A549 (cell line): Measurements from ENCODE around the gene EXOC4. TPM values are rescaled to one million over a fixed set of nuclear protein-coding genes. Genes with fewer than 3 reads are reported as not detected.

Experiments used
- ATAC-seq, 2 experiments: fragments of 200-7000 bp in 1 of 2; fragments of >200 bp in 1 of 2; cut with Nextera tagmentation in 1 of 2; cut with Tn5 transposase in 1 of 2; 3 replicates each; pipeline versions ENCODE4 v1.8.0 to v1.9.1; 2018 to 2020; ENCODE audit warnings: mild to moderate bottlenecking in 1 of 2, moderate library complexity in 1 of 2
- CTCF ChIA-PET: fragments of 300-600 bp; sonication (Branson Sonifier 250); formaldehyde crosslinking; extraction: SDS; loops from one replicate; lab custom pipeline; 2021; ENCODE audit warnings: antibody characterized with exemption, inconsistent platforms; lab: Yijun Ruan, JAX
- POLR2A ChIA-PET: fragments of 350-600 bp; formaldehyde crosslinking; extraction: SDS; loops from one replicate; lab custom pipeline; 2021; ENCODE audit warnings: antibody characterized with exemption, inconsistent platforms; lab: Yijun Ruan, JAX
- DNase-seq, 2 experiments: peaks; one replicate each; pipeline versions ENCODE4 v3.0.0 to v3.0.0-alpha.2; 2011 to 2016; ENCODE audit warnings: low read depth in 1 of 2, low spot score in 1 of 2
- FAIRE-seq: peaks from 2 replicates; lab custom pipeline; 2011; peaks lifted over from hg19 to GRCh38; lab: Jason Lieb, UNC
- H3K27ac ChIP-seq, 2 experiments: fragments of >200 bp; sonication (Bioruptor Twin); formaldehyde crosslinking; 3 replicates each; pipeline ENCODE4 v1.5.1; 2016 to 2017
- H3K4me1 ChIP-seq: fragments of >200 bp; sonication (Bioruptor Twin); formaldehyde crosslinking; 3 replicates; pipeline ENCODE4 v1.6.1; 2016
- H3K4me2 ChIP-seq: fragments of >200 bp; sonication (Bioruptor Twin); formaldehyde crosslinking; 3 replicates; pipeline ENCODE4 v1.6.1; 2016
- H3K4me3 ChIP-seq: fragments of >200 bp; sonication (Bioruptor Twin); formaldehyde crosslinking; 3 replicates; pipeline ENCODE4 v1.5.1; 2016
- H3K9me3 ChIP-seq: fragments of >200 bp; sonication (Bioruptor Twin); formaldehyde crosslinking; 3 replicates; pipeline ENCODE4 v1.6.1; 2016
- EP300 ChIP-seq, 2 experiments: fragments of >200 bp; sonication (Bioruptor Twin); formaldehyde crosslinking; IDR thresholded peaks; 2 replicates in 1 of 2; 3 replicates in 1 of 2; pipeline ENCODE4 v1.6.1; 2016 to 2017
- ESRRA ChIP-seq: fragments of 150-350 bp; IDR thresholded peaks from 2 replicates; pipeline ENCODE4 v1.6.1; 2014; ENCODE audit warnings: mild to moderate bottlenecking, low read length, borderline replicate concordance
- FOXS1 ChIP-seq: fragments of 250-450 bp; sonication (Bioruptor Pico); IDR thresholded peaks from 2 replicates; pipeline ENCODE4 v1.5.0; 2020; ENCODE audit warnings: mild to moderate bottlenecking, moderate library complexity
- JUN ChIP-seq, 2 experiments: fragments of >200 bp; sonication (Bioruptor Twin); formaldehyde crosslinking; IDR thresholded peaks; 2 replicates in 1 of 2; 3 replicates in 1 of 2; pipeline ENCODE4 v1.6.1; 2016 to 2017
- JUNB ChIP-seq: fragments of >200 bp; sonication (Bioruptor Twin); formaldehyde crosslinking; IDR thresholded peaks from 2 replicates; pipeline ENCODE4 v1.6.1; 2016
- MYC ChIP-seq: IDR thresholded peaks from 2 replicates; pipeline ENCODE4 v1.6.1; 2012; ENCODE audit warnings: mild to moderate bottlenecking, inconsistent platforms, low read length, improper control_type of control experiment, borderline replicate concordance
- NFE2L2 ChIP-seq: fragments of 150-350 bp; conservative IDR thresholded peaks from 2 replicates; pipeline ENCODE4 v1.6.1; 2014; ENCODE audit warnings: low read length
- RFX5 ChIP-seq: fragments of 450-650 bp; IDR thresholded peaks from 2 replicates; pipeline ENCODE4 v1.7.1; 2014; ENCODE audit warnings: antibody characterized with exemption, mild to moderate bottlenecking, moderate library complexity
- SMC3 ChIP-seq: fragments of >200 bp; sonication (Bioruptor Twin); formaldehyde crosslinking; IDR thresholded peaks from 3 replicates; pipeline ENCODE4 v1.6.1; 2018; ENCODE audit warnings: inconsistent platforms
- TFCP2L1 ChIP-seq: fragments of 250-450 bp; sonication (Bioruptor Pico); IDR thresholded peaks from 2 replicates; pipeline ENCODE4 v1.5.0; 2021; ENCODE audit warnings: mild to moderate bottlenecking
- WGBS: methylation state at CpG from one replicate; pipeline ENCODE4 v1.1.6; 2017; ENCODE audit errors: missing lambda C conversion rate; 5-methylcytosine and 5-hydroxymethylcytosine counted together
- polyA plus RNA-seq, 4 experiments: library from polyadenylated mRNA; depleted of rRNA in 3 of 4; stranded (reverse); fragments of >200 nt; fragmentation: RNase III in 1 of 4; extraction: RNeasy Plus Mini Kit Qiagen cat#74134 plus additional on column Dnase treatment in 1 of 4; gene quantifications; 2 replicates in 3 of 4; 3 replicates in 1 of 4; pipeline ENCODE4 v1.2.3, GENCODE V29; 2011 to 2017
- TF ChIP-seq, protein P1 (sequence below): fragments of >200 bp; sonication (Bioruptor Twin); formaldehyde crosslinking; IDR thresholded peaks from 3 replicates; pipeline ENCODE4 v1.5.1; 2016
- TF ChIP-seq, protein P2 (sequence below): fragments of >200 bp; sonication (Bioruptor Twin); formaldehyde crosslinking; IDR thresholded peaks from 3 replicates; pipeline ENCODE4 v1.6.1; 2016
- TF ChIP-seq, protein P3 (sequence below): IDR thresholded peaks from 2 replicates; pipeline ENCODE4 v1.6.1; 2012; ENCODE audit warnings: low read depth, borderline replicate concordance
- TF ChIP-seq, protein P4 (sequence below): fragments of 250-450 bp; sonication (Bioruptor Pico); IDR thresholded peaks from 2 replicates; pipeline ENCODE4 v1.5.0; 2020; ENCODE audit warnings: low read depth, mild to moderate bottlenecking, moderate library complexity
- TF ChIP-seq, protein P5 (sequence below): fragments of 150-350 bp; IDR thresholded peaks from 2 replicates; pipeline ENCODE4 v1.6.1; 2014; ENCODE audit warnings: low read depth, mild to moderate bottlenecking, low read length

The EXOC4 gene
- polyA plus RNA-seq, 2 of the 4 experiments (the other 2 are of a cell fraction), result 33.4 to 73.1 TPM

DNA sequence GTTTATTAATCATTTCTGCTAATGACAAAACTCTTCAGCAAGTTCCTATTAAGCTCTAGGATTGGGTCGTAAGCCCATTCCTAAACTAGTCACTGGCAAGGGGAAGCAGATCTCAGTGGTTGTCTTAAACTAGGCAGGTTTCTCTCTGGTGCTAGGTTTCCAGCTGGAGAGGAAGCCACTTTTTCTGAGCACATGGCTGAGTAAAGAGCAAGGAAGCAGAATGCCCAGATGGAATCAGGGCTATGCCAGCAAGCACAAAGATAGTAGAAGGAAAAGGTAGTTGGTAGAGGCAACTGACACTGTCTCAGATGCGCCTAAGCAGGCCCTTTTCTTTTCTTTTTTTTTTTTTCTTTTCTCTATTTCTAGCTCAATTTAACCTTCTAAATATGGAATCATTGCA lies 224.9 kb downstream of the EXOC4 start:
- no peak for FAIRE-seq
- H3K4me3 ChIP-seq, result no peak overlapping the region
- DNase-seq, result no peak
- WGBS, result 94% methylated on average over 2 of the region's 2 CpGs
- H3K4me2 ChIP-seq, result no peak overlapping the region
- TF ChIP-seq NFE2L2 (no peak), EP300 (IDR thresholded peaks at IDR 0.05) (no peak)
- TF ChIP-seq, protein P1, sequence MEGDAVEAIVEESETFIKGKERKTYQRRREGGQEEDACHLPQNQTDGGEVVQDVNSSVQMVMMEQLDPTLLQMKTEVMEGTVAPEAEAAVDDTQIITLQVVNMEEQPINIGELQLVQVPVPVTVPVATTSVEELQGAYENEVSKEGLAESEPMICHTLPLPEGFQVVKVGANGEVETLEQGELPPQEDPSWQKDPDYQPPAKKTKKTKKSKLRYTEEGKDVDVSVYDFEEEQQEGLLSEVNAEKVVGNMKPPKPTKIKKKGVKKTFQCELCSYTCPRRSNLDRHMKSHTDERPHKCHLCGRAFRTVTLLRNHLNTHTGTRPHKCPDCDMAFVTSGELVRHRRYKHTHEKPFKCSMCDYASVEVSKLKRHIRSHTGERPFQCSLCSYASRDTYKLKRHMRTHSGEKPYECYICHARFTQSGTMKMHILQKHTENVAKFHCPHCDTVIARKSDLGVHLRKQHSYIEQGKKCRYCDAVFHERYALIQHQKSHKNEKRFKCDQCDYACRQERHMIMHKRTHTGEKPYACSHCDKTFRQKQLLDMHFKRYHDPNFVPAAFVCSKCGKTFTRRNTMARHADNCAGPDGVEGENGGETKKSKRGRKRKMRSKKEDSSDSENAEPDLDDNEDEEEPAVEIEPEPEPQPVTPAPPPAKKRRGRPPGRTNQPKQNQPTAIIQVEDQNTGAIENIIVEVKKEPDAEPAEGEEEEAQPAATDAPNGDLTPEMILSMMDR, result no peak
- TF ChIP-seq, protein P2, sequence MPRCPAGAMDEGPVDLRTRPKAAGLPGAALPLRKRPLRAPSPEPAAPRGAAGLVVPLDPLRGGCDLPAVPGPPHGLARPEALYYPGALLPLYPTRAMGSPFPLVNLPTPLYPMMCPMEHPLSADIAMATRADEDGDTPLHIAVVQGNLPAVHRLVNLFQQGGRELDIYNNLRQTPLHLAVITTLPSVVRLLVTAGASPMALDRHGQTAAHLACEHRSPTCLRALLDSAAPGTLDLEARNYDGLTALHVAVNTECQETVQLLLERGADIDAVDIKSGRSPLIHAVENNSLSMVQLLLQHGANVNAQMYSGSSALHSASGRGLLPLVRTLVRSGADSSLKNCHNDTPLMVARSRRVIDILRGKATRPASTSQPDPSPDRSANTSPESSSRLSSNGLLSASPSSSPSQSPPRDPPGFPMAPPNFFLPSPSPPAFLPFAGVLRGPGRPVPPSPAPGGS, result no peak
- ATAC-seq, result no peak
- ChIA-PET CTCF (interaction anchor here (0.7 kb wide), 1 partner anchor 469 kb away, joined by 3 read pairs; no protein-coding TSS in a partner anchor), POLR2A (no interaction called here)
- H3K4me1 ChIP-seq, result no peaks in the 10 kb centered on the region
- H3K27ac ChIP-seq, result no peak overlapping the region
- no peaks in the 10 kb centered on the region for H3K9me3 ChIP-seq

DNA sequence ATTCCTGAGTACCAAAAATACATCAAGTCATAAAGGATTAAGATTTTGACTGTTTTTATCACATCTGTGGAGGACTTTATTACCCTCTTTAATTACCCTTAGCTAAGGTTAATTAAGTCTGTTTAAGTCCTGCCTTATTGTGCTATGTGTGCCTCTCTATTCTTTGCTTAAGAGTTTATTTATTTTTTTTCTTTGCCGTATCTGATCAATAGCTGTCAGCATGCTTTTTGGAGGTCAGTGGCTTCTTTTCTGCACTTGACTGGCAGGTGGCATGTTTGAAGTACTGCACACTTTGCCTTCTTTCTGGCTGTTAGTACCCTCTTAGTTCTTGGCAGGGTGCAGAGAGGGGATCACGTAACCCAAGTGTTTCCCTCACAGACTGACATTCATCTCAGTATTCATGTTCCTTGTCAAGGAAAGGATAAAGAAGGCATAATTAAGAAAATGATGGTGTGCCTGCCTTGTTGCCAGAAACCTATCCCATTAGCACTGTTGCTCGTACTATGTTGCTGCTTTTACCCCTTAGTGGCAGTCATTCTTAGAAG lies 225.8 kb downstream of the EXOC4 start:
- TF ChIP-seq, protein P3, sequence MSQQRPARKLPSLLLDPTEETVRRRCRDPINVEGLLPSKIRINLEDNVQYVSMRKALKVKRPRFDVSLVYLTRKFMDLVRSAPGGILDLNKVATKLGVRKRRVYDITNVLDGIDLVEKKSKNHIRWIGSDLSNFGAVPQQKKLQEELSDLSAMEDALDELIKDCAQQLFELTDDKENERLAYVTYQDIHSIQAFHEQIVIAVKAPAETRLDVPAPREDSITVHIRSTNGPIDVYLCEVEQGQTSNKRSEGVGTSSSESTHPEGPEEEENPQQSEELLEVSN, result no peak
- TF ChIP-seq, all 56 proteins: peak for 0
- ChIA-PET CTCF (interaction anchor here (0.7 kb wide), 1 partner anchor 230 kb away, joined by 3 read pairs; no protein-coding TSS in a partner anchor), POLR2A (no interaction called here)
- Histone ChIP-seq H3K27ac (no peak overlapping the region), H3K4me2 (no peak overlapping the region), H3K9me3 (no peaks in the 10 kb centered on the region), H3K4me1 (no peaks in the 10 kb centered on the region), H3K4me3 (no peak overlapping the region)
- no peak for ATAC-seq
- no peak for DNase-seq
- no peak for FAIRE-seq
- WGBS, result 64% methylated on average over 3 of the region's 3 CpGs

DNA sequence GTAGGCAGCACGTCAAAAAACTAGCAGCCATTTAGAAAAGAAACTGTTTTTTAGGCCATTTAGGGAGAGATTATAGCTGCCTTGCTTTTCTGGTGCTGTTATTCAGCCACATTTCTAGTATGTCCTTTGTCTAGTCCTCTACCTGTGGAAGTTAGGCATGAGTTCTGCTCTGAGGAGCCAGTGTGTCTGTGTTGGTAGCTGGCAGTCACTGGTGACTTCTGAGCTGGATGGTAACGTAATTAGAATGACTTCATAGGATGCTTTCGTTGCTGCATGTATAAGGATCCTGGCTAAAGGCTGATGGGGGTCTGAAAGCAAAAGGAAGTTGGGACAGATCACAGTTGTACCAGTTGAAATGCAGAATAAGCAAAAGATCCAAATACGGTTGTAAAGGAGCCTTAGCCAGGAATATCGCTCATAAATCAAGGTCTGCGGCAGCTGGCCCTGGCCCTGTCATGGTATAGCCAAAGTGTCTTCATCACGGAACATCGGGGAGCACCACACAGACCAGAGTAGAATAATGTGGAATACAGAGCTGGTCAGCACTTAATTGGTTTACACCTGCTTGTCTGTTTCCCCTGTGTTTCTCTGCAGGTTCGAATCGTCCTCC lies 226.7 kb downstream of the EXOC4 start:
- DNase-seq (no peak), FAIRE-seq (no peak), ATAC-seq (no peak)
- H3K4me2 ChIP-seq, result no peak overlapping the region
- H3K9me3 ChIP-seq, result no peaks in the 10 kb centered on the region
- no peak overlapping the region for H3K4me3 ChIP-seq
- H3K27ac ChIP-seq, result no peak overlapping the region
- TF ChIP-seq JUNB, result no peak
- no peak for TF ChIP-seq ESRRA
- no peak for TF ChIP-seq RFX5
- no peak for TF ChIP-seq TFCP2L1
- TF ChIP-seq, protein P4, sequence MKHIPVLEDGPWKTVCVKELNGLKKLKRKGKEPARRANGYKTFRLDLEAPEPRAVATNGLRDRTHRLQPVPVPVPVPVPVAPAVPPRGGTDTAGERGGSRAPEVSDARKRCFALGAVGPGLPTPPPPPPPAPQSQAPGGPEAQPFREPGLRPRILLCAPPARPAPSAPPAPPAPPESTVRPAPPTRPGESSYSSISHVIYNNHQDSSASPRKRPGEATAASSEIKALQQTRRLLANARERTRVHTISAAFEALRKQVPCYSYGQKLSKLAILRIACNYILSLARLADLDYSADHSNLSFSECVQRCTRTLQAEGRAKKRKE, result no peak
- no peak for TF ChIP-seq MYC
- CTCF ChIA-PET, result no interaction called here
- no peaks in the 10 kb centered on the region for H3K4me1 ChIP-seq
- POLR2A ChIA-PET, result interaction anchor here (0.6 kb wide), 1 partner anchor 19 kb away, joined by 4 read pairs; no protein-coding TSS in a partner anchor
- 88% methylated on average over 10 of the region's 10 CpGs for WGBS

DNA sequence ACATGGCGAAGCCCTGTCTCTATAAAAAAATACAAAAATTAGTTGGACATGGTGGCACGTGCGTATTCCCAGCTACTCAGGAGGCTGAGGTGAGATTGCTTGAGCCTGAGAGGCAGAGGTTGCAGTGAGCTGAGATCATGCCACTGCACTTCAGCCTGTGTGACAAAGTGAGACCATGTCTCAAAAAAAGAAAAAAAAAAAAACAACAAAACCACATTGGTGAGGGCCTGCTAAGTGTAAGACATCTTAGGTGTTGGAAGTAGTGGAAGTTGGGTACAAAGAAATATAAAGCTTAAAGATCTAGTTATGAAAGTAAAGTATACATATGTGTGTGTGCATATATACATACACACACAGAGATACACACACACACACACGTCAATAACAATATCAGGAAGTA lies 228.0 kb downstream of the EXOC4 start:
- Histone ChIP-seq H3K27ac (no peak overlapping the region), H3K4me1 (no peaks in the 10 kb centered on the region), H3K9me3 (no peaks in the 10 kb centered on the region), H3K4me3 (no peak overlapping the region), H3K4me2 (no peak overlapping the region)
- POLR2A ChIA-PET, result no interaction called here
- TF ChIP-seq JUNB (no peak), JUN (IDR thresholded peaks at IDR 0.05) (no peak), SMC3 (no peak), FOXS1 (CRISPR knock-in tag) (no peak)
- TF ChIP-seq, protein P5, sequence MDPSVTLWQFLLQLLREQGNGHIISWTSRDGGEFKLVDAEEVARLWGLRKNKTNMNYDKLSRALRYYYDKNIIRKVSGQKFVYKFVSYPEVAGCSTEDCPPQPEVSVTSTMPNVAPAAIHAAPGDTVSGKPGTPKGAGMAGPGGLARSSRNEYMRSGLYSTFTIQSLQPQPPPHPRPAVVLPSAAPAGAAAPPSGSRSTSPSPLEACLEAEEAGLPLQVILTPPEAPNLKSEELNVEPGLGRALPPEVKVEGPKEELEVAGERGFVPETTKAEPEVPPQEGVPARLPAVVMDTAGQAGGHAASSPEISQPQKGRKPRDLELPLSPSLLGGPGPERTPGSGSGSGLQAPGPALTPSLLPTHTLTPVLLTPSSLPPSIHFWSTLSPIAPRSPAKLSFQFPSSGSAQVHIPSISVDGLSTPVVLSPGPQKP, result no peak
- TF ChIP-seq, protein P4, result no peak
- FAIRE-seq (no peak), ATAC-seq (no peak), DNase-seq (no peak)
- WGBS, result 90% methylated on average over 4 of the region's 4 CpGs
- CTCF ChIA-PET, result no interaction called here
